Stomach (tissue), 4 donors: ENCODE measurements around the gene SMIM1.

Source experiments
- EP300 ChIP-seq: sonication (generic); formaldehyde crosslinking; IDR thresholded peaks from one replicate; pipeline ENCODE4 v1.6.1; 2017; ENCODE audit warnings: antibody characterized with exemption
- POLR2AphosphoS5 ChIP-seq, 3 donors: sonication (generic); formaldehyde crosslinking; IDR thresholded peaks; one replicate each; pipeline ENCODE4 v1.6.1; 2016; ENCODE audit warnings: antibody characterized with exemption in 3 of 3
- TF ChIP-seq, protein P1 (sequence below), 7 experiments: fragments of 450-650 bp in 4 of 7; fragments of 200-600 bp in 3 of 7; sonication (generic) in 3 of 7; IDR thresholded peaks; one replicate each; pipeline ENCODE4 v1.5.1; 2016 to 2019; ENCODE audit warnings: antibody characterized with exemption in 7 of 7, control low read depth in 2 of 7, mild to moderate bottlenecking in 1 of 7

GRCh38 chr1:3736708-3737107 lies 35.8 kb upstream of the SMIM1 start:
- TF ChIP-seq, protein P1, sequence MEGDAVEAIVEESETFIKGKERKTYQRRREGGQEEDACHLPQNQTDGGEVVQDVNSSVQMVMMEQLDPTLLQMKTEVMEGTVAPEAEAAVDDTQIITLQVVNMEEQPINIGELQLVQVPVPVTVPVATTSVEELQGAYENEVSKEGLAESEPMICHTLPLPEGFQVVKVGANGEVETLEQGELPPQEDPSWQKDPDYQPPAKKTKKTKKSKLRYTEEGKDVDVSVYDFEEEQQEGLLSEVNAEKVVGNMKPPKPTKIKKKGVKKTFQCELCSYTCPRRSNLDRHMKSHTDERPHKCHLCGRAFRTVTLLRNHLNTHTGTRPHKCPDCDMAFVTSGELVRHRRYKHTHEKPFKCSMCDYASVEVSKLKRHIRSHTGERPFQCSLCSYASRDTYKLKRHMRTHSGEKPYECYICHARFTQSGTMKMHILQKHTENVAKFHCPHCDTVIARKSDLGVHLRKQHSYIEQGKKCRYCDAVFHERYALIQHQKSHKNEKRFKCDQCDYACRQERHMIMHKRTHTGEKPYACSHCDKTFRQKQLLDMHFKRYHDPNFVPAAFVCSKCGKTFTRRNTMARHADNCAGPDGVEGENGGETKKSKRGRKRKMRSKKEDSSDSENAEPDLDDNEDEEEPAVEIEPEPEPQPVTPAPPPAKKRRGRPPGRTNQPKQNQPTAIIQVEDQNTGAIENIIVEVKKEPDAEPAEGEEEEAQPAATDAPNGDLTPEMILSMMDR (IDR thresholded peaks at IDR 0.05) = no peak
- TF ChIP-seq POLR2AphosphoS5 (IDR thresholded peaks at IDR 0.05) (no peak), EP300 (no peak)
